Osteoblast (primary cell): Measurements from ENCODE around the gene TSSK6. TPM values are rescaled to one million over a fixed set of nuclear protein-coding genes. Genes with fewer than 3 reads are reported as not detected.
A peak's percentile ranks its signal among the peaks of the same experiment; 100 is the strongest.

Experiments
- DNase-seq: peaks from one replicate; pipeline ENCODE4 v3.0.0; 2011; ENCODE audit warnings: low spot score, mixed read lengths; ENCODE audit not compliant: insufficient read length; ENCODE audit errors: missing footprints
- H2AFZ ChIP-seq: 2 replicates; pipeline ENCODE4 v1.6.0; 2011; ENCODE audit warnings: mild to moderate bottlenecking, low read length
- H3K27ac ChIP-seq: 2 replicates; pipeline ENCODE4 v1.5.1; 2011; ENCODE audit warnings: mild to moderate bottlenecking, low read depth, low read length, moderate library complexity
- H3K27me3 ChIP-seq: 2 replicates; pipeline ENCODE4 v1.6.0; 2012; ENCODE audit warnings: mild to moderate bottlenecking, control low read depth, inconsistent platforms, low read length, moderate library complexity; ENCODE audit not compliant: insufficient read depth
- H3K36me3 ChIP-seq: 2 replicates; pipeline ENCODE4 v1.5.1; 2011; ENCODE audit warnings: mild to moderate bottlenecking, low read length, control low read depth, moderate library complexity; ENCODE audit not compliant: insufficient read depth
- H3K4me1 ChIP-seq: 2 replicates; pipeline ENCODE4 v1.5.1; 2011; ENCODE audit warnings: mild to moderate bottlenecking, low read length, control low read depth, moderate library complexity; ENCODE audit not compliant: insufficient read depth
- H3K4me2 ChIP-seq: 2 replicates; pipeline ENCODE4 v1.6.0; 2011; ENCODE audit warnings: mild to moderate bottlenecking, low read length; ENCODE audit not compliant: insufficient read depth
- H3K4me3 ChIP-seq: fragments of 200-600 bp; sonication (generic); 3 replicates; pipeline ENCODE4 v1.5.1; 2012; ENCODE audit warnings: mild to moderate bottlenecking, low read length, inconsistent platforms; ENCODE audit not compliant: insufficient read depth
- H3K79me2 ChIP-seq: 2 replicates; pipeline ENCODE4 v1.6.0; 2012; ENCODE audit warnings: mild to moderate bottlenecking, low read length, control low read depth, inconsistent platforms; ENCODE audit not compliant: insufficient read depth
- H3K9me3 ChIP-seq: 2 replicates; pipeline ENCODE4 v1.5.1; 2011; ENCODE audit warnings: low read depth, low read length, control low read depth
- H4K20me1 ChIP-seq: 2 replicates; pipeline ENCODE4 v1.6.0; 2012; ENCODE audit warnings: mild to moderate bottlenecking, low read length, control low read depth; ENCODE audit not compliant: insufficient read depth
- CTCF ChIP-seq: IDR thresholded peaks from 2 replicates; pipeline ENCODE4 v1.5.1; 2011; ENCODE audit warnings: mild to moderate bottlenecking, low read depth, low read length, moderate library complexity; ENCODE audit errors: extremely low read depth
- total RNA-seq: library from RNA; depleted of rRNA; stranded (reverse); fragments of >200 nt; gene quantifications from 2 replicates; pipeline ENCODE4 v1.2.3, GENCODE V29; 2012

Gene TSSK6
- total RNA-seq, 1 donor: 4.3 TPM

DNA sequence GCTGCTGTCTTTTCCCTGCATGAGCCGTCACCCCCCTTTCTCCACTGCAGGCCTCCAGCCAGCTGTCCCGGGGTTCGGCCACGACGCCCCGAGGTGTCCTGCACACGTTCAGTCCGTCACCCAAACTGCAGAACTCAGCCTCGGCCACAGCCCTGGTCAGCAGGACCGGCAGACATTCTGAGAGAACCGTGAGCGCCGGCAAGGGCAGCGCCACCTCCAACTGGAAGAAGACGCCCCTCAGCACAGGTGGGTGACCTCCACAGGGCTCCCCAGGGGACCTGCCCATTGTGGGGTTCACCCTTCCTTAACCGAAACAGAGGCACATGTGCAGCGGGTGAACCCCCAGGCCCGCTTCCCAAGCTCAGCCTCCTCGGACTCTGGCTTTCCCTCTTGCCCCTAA lies 13.1 kb downstream of the TSSK6 start:
- H3K4me3 ChIP-seq: no peak overlapping the region
- H3K4me2 ChIP-seq: no peak overlapping the region
- DNase-seq: peak; percentile 58
- H3K79me2 ChIP-seq: peaks cover 14% of the 10 kb centered on the region
- no peaks in the 10 kb centered on the region for H3K9me3 ChIP-seq
- H2AFZ ChIP-seq: no peak overlapping the region
- no peak overlapping the region for H3K27ac ChIP-seq
- peaks cover 65% of the 10 kb centered on the region for H3K36me3 ChIP-seq
- no peaks in the 10 kb centered on the region for H3K27me3 ChIP-seq
- peaks cover 4% of the 10 kb centered on the region for H4K20me1 ChIP-seq
- no peaks in the 10 kb centered on the region for H3K4me1 ChIP-seq
- no peak for TF ChIP-seq CTCF

- peaks cover 4% of the 10 kb centered on the region for H4K20me1 ChIP-seq
- no peak overlapping the region for H3K4me3 ChIP-seq
- H3K36me3 ChIP-seq: peaks cover 64% of the 10 kb centered on the region
- no peaks in the 10 kb centered on the region for H3K4me1 ChIP-seq
- no peaks in the 10 kb centered on the region for H3K9me3 ChIP-seq
- no peaks in the 10 kb centered on the region for H3K27me3 ChIP-seq
- no peak overlapping the region for H3K27ac ChIP-seq
- H3K79me2 ChIP-seq: peaks cover 17% of the 10 kb centered on the region
- TF ChIP-seq CTCF: no peak
- no peak overlapping the region for H3K4me2 ChIP-seq
- peak; percentile 42 for DNase-seq
- no peak overlapping the region for H2AFZ ChIP-seq
Measured at GRCh38 chr19:19501798-19502197, 13.6 kb downstream of the TSSK6 start.

DNA sequence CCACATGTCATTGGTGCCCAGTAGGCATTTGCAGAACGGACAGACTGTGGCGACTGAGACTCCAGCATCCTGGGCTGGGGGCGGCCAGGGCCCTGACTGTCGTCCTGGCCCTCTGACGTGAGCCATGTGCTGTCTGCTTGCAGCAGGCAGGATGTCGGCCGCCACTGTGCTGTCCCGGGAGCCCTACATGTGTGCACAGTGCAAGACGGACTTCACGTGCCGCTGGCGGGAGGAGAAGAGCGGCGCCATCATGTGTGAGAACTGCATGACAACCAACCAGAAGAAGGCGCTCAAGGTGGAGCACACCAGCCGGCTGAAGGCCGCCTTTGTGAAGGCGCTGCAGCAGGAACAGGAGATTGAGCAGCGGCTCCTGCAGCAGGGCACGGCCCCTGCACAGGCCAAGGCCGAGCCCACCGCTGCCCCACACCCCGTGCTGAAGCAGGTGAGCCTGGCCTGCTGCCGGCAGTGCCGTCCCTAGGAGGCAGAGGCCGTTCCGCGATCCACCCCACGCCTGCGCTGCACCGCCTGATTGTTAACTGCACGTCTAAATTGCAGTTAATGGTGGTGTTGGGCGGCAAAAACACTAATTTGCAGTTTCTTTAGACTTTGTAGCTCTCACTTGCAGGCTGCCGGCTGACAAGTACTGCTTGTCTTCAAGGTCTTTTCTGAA lies 14.2 kb downstream of the TSSK6 start:
- H3K9me3 ChIP-seq: no peaks in the 10 kb centered on the region
- H3K27me3 ChIP-seq: no peaks in the 10 kb centered on the region
- no peaks in the 10 kb centered on the region for H3K4me1 ChIP-seq
- peak; percentile 42 for DNase-seq
- H4K20me1 ChIP-seq: peaks cover 4% of the 10 kb centered on the region
- no peak overlapping the region for H3K4me3 ChIP-seq
- H3K36me3 ChIP-seq: peaks cover 62% of the 10 kb centered on the region
- TF ChIP-seq CTCF: no peak
- H3K79me2 ChIP-seq: peaks cover 24% of the 10 kb centered on the region
- H2AFZ ChIP-seq: no peak overlapping the region
- no peak overlapping the region for H3K27ac ChIP-seq
- H3K4me2 ChIP-seq: no peak overlapping the region

DNA sequence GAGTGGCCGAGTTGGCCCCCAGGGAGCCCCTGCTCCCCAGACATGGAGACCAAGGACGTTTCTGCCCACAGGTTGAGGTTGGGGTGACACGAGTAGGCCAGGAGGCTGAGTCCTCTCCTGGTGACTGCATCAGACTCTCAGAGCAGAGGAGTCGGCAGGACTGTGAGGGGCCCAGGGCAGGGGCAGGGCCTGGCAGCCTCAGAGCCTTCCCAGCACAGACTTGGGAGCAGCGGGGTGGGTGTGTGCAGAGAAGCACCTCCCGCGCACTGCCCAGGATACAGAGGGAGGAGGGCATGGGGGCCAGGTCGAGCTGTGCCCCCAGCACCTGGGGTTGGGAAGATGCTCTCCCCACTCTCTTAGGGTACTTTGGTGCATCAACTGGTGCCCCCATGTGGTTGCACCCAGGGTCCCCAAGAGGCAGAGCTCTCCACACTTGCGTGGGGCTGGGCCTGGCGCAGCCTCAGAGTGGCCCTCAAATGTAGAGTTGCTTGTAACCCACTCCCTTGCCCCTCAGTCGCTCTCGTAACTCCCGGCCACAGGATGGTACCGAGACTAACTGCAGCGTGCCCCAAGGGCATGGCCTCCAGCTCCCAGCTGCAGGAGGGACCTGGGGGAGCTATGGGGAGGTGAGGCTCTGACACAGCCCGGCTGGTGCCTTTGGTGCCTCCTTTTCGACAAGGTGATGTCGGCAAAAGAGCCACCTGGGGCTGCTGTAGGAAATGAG lies 15.9 kb downstream of the TSSK6 start:
- Histone ChIP-seq H3K4me1 (no peaks in the 10 kb centered on the region), H3K4me2 (no peak overlapping the region), H2AFZ (no peak overlapping the region), H3K79me2 (peaks cover 36% of the 10 kb centered on the region), H3K4me3 (no peak overlapping the region), H3K27me3 (no peaks in the 10 kb centered on the region), H3K9me3 (no peaks in the 10 kb centered on the region), H3K36me3 (peaks cover 67% of the 10 kb centered on the region), H3K27ac (no peak overlapping the region), H4K20me1 (peaks cover 7% of the 10 kb centered on the region)
- no peak for TF ChIP-seq CTCF
- peak; percentile 65 for DNase-seq
